IMR-90 (cell line): ENCODE results near the gene CHRNB1. TPM values are rescaled to one million over a fixed set of nuclear protein-coding genes. Genes with fewer than 3 reads are reported as not detected.

Experiments
- ATAC-seq: fragments of 200-7000 bp; cut with Tn5 transposase; 2 replicates; pipeline ENCODE4 v1.9.1; 2020; ENCODE audit warnings: low read depth, mild to moderate bottlenecking, moderate library complexity
- BruUV-seq: library from RNA; stranded (reverse); fragments of 400-500 nt; replicated peaks from 2 replicates; lab custom pipeline; 2021; lab: Mats Ljungman, UMichigan
- CTCF ChIA-PET: fragments of 300-600 bp; formaldehyde crosslinking; extraction: SDS; loops from one replicate; lab custom pipeline; 2021; ENCODE audit warnings: antibody characterized with exemption; lab: Yijun Ruan, JAX
- POLR2A ChIA-PET: fragments of 300-600 bp; sonication (Branson Sonifier 250); formaldehyde crosslinking; loops from one replicate; lab custom pipeline; 2022; ENCODE audit warnings: antibody characterized with exemption; ENCODE audit not compliant: unreplicated experiment; lab: Charles Lee
- DNase-seq: peaks from one replicate; pipeline ENCODE4 v3.0.0; 2013
- H2AFZ ChIP-seq: replicated peaks from 2 replicates; pipeline ENCODE3; 2013; ENCODE audit warnings: low read length, mild to moderate bottlenecking; ENCODE audit not compliant: poor library complexity
- H2AK5ac ChIP-seq: 2 replicates; pipeline ENCODE4 v1.6.1; 2013; ENCODE audit warnings: low read depth, low read length, inconsistent platforms
- H2AK9ac ChIP-seq: replicated peaks from 2 replicates; pipeline ENCODE3; 2013; ENCODE audit warnings: mild to moderate bottlenecking, low read depth, low read length, moderate library complexity; ENCODE audit not compliant: poor library complexity
- H2BK120ac ChIP-seq: 2 replicates; pipeline ENCODE4 v1.6.1; 2013; ENCODE audit warnings: low read depth, low read length, inconsistent platforms
- H2BK15ac ChIP-seq: 3 replicates; pipeline ENCODE4 v1.6.1; 2013; ENCODE audit warnings: low read depth, low read length, inconsistent platforms
- H2BK20ac ChIP-seq: 2 replicates; pipeline ENCODE4 v1.6.1; 2013; ENCODE audit warnings: low read depth, mild to moderate bottlenecking, inconsistent platforms, low read length, moderate library complexity
- H2BK5ac ChIP-seq: 2 replicates; pipeline ENCODE4 v1.6.1; 2013; ENCODE audit warnings: mild to moderate bottlenecking, low read depth, low read length, inconsistent platforms; ENCODE audit not compliant: poor library complexity, severe bottlenecking
- H3K14ac ChIP-seq: replicated peaks from 2 replicates; pipeline ENCODE4 v1.6.1; 2013; ENCODE audit warnings: low read depth, low read length, inconsistent platforms
- H3K18ac ChIP-seq: 2 replicates; pipeline ENCODE4 v1.6.1; 2013; ENCODE audit warnings: low read depth, low read length, control low read depth
- H3K23ac ChIP-seq: 2 replicates; pipeline ENCODE4 v1.6.1; 2013; ENCODE audit warnings: low read depth, low read length, inconsistent platforms
- H3K27ac ChIP-seq: 2 replicates; pipeline ENCODE4 v1.5.1; 2013; ENCODE audit warnings: mild to moderate bottlenecking, control low read depth, low read length; ENCODE audit not compliant: insufficient read depth
- H3K27me3 ChIP-seq: 2 replicates; pipeline ENCODE4 v1.6.1; 2013; ENCODE audit warnings: low read length; ENCODE audit not compliant: control insufficient read depth, insufficient read depth
- H3K36me3 ChIP-seq: 2 replicates; pipeline ENCODE4 v1.6.1; 2013; ENCODE audit warnings: low read length, mixed read lengths; ENCODE audit not compliant: control insufficient read depth, insufficient read depth
- H3K4ac ChIP-seq: 2 replicates; pipeline ENCODE4 v1.6.1; 2013; ENCODE audit warnings: low read depth, low read length, inconsistent platforms
- H3K4me1 ChIP-seq: 2 replicates; pipeline ENCODE4 v1.6.1; 2013; ENCODE audit warnings: low read length, mixed read lengths; ENCODE audit not compliant: control insufficient read depth, insufficient read depth
- H3K4me2 ChIP-seq: 2 replicates; pipeline ENCODE4 v1.6.1; 2013; ENCODE audit warnings: low read depth, mild to moderate bottlenecking, control low read depth, low read length, moderate library complexity
- H3K4me3 ChIP-seq: 2 replicates; pipeline ENCODE4 v1.5.1; 2013; ENCODE audit warnings: low read depth, mild to moderate bottlenecking, control low read depth, low read length, moderate library complexity; ENCODE audit not compliant: insufficient read depth
- H3K56ac ChIP-seq: 2 replicates; pipeline ENCODE4 v1.6.1; 2013; ENCODE audit warnings: low read length, inconsistent platforms; ENCODE audit not compliant: insufficient read depth; ENCODE audit errors: extremely low read depth
- H3K79me1 ChIP-seq, 2 experiments: 2 replicates each; pipeline ENCODE4 v1.6.1; 2013; ENCODE audit warnings: low read length in 2 of 2, inconsistent platforms in 1 of 2, low read depth in 1 of 2
- H3K9ac ChIP-seq: 2 replicates; pipeline ENCODE4 v1.6.1; 2013; ENCODE audit warnings: low read depth, low read length, control low read depth
- H3K9me1 ChIP-seq: 2 replicates; pipeline ENCODE4 v1.6.1; 2013; ENCODE audit warnings: low read length, inconsistent platforms; ENCODE audit not compliant: insufficient read depth
- H3K9me3 ChIP-seq: 2 replicates; pipeline ENCODE4 v1.6.1; 2013; ENCODE audit warnings: low read length; ENCODE audit not compliant: control insufficient read depth, insufficient read depth
- H4K20me1 ChIP-seq: 2 replicates; pipeline ENCODE4 v1.6.1; 2013; ENCODE audit warnings: low read length, inconsistent platforms; ENCODE audit not compliant: insufficient read depth
- H4K5ac ChIP-seq: 2 replicates; pipeline ENCODE4 v1.6.1; 2013; ENCODE audit warnings: mild to moderate bottlenecking, low read depth, low read length, control low read depth
- H4K8ac ChIP-seq, 2 experiments: 2 replicates each; pipeline ENCODE4 v1.6.1; 2013; ENCODE audit warnings: low read depth in 2 of 2, low read length in 2 of 2, control low read depth in 1 of 2, inconsistent platforms in 1 of 2
- H4K91ac ChIP-seq: 2 replicates; pipeline ENCODE4 v1.6.1; 2013; ENCODE audit warnings: low read depth, low read length, inconsistent platforms; ENCODE audit not compliant: insufficient read depth
- BHLHE40 ChIP-seq: fragments of 150-350 bp; IDR thresholded peaks from 2 replicates; pipeline ENCODE4 v1.6.1; 2016; ENCODE audit warnings: mild to moderate bottlenecking, low read depth, low read length
- CEBPB ChIP-seq: IDR thresholded peaks from 2 replicates; pipeline ENCODE4 v1.6.1; 2012; ENCODE audit warnings: low read depth, low read length, improper control_type of control experiment
- CHD1 ChIP-seq: IDR thresholded peaks from 2 replicates; pipeline ENCODE4 v1.6.1; 2012; ENCODE audit warnings: low read depth, low read length, improper control_type of control experiment
- CTCF ChIP-seq: conservative IDR thresholded peaks from 2 replicates; pipeline ENCODE4 v1.5.1; 2012; ENCODE audit warnings: mild to moderate bottlenecking, low read depth, low read length, improper control_type of control experiment
- FOS ChIP-seq: fragments of 150-350 bp; IDR thresholded peaks from 2 replicates; pipeline ENCODE4 v1.6.1; 2016; ENCODE audit warnings: low read depth, low read length
- MAFK ChIP-seq: IDR thresholded peaks from 2 replicates; pipeline ENCODE4 v1.6.1; 2012; ENCODE audit warnings: low read depth, low read length, improper control_type of control experiment
- MAZ ChIP-seq: IDR thresholded peaks from 2 replicates; pipeline ENCODE4 v1.6.1; 2012; ENCODE audit warnings: low read depth, mild to moderate bottlenecking, low read length, improper control_type of control experiment, moderate library complexity, borderline replicate concordance
- MXI1 ChIP-seq: IDR thresholded peaks from 2 replicates; pipeline ENCODE4 v1.6.1; 2012; ENCODE audit warnings: low read depth, mild to moderate bottlenecking, low read length, moderate library complexity, borderline replicate concordance
- NFE2L2 ChIP-seq: fragments of 150-350 bp; IDR thresholded peaks from 2 replicates; pipeline ENCODE4 v1.6.1; 2016; ENCODE audit warnings: low read depth, mild to moderate bottlenecking, low read length
- POLR2A ChIP-seq: IDR thresholded peaks from 2 replicates; pipeline ENCODE4 v1.6.1; 2012; ENCODE audit warnings: mild to moderate bottlenecking, low read depth, low read length
- RAD21 ChIP-seq: IDR thresholded peaks from 2 replicates; pipeline ENCODE4 v1.6.1; 2012; ENCODE audit warnings: low read length, improper control_type of control experiment
- RCOR1 ChIP-seq: IDR thresholded peaks from 2 replicates; pipeline ENCODE4 v1.6.1; 2012; ENCODE audit warnings: mild to moderate bottlenecking, low read length, improper control_type of control experiment; ENCODE audit not compliant: insufficient replicate concordance
- RFX5 ChIP-seq: IDR thresholded peaks from 2 replicates; pipeline ENCODE4 v1.8.0; 2012; ENCODE audit warnings: low read depth, mild to moderate bottlenecking, low read length, moderate library complexity
- SMC3 ChIP-seq: fragments of 150-350 bp; IDR thresholded peaks from 2 replicates; pipeline ENCODE4 v1.6.1; 2016; ENCODE audit warnings: low read depth, mild to moderate bottlenecking, antibody characterized with exemption, low read length, moderate library complexity
- WGBS, 2 experiments: methylation state at CpG; one replicate each; pipeline versions ENCODE4 v1.1.5 to v1.1.7; 2013; ENCODE audit warnings: missing lambda C conversion rate in 2 of 2; ENCODE audit not compliant: insufficient read length in 1 of 2; ENCODE audit errors: extremely low coverage in 2 of 2; 5-methylcytosine and 5-hydroxymethylcytosine counted together
- dilution Hi-C: fragments of 300-500 bp; cut with HindIII; formaldehyde crosslinking; loops from one replicate; pipeline ENCODE4 v1.14.3; 2018; ENCODE audit warnings: low sequenced_read_pairs; ENCODE audit not compliant: unreplicated experiment
- in situ Hi-C: fragments of 300-500 bp; cut with MboI; formaldehyde crosslinking; loops from 3 replicates; pipeline ENCODE4 v1.14.3; 2019; ENCODE audit warnings: low sequenced_read_pairs, inconsistent platforms, mixed read lengths
- intact Hi-C: fragments of 100-400 bp; cut with micrococcal nuclease; formaldehyde crosslinking; loops from 2 replicates; pipeline ENCODE4 v1.10.0; 2022
- polyA plus RNA-seq, 3 experiments: library from polyadenylated mRNA; depleted of rRNA; stranded (reverse); fragments of >200 nt; gene quantifications; 2 replicates each; pipeline ENCODE4 v1.2.3, GENCODE V29; 2012; ENCODE audit warnings: low replicate concordance in 1 of 3
- total RNA-seq: library from RNA; depleted of rRNA; stranded (reverse); fragments of >200 nt; gene quantifications from 2 replicates; pipeline ENCODE4 v1.2.3, GENCODE V29; 2012
- TF ChIP-seq, protein P1 (sequence below): fragments of 150-350 bp; IDR thresholded peaks from 2 replicates; pipeline ENCODE4 v1.6.1; 2016; ENCODE audit warnings: low read depth, mild to moderate bottlenecking, low read length, moderate library complexity, borderline replicate concordance

Gene CHRNB1
- total and polyA plus RNA-seq, 2 of the 4 experiments (the other 2 are of a cell fraction) = 4.3 to 6.0 TPM

DNA sequence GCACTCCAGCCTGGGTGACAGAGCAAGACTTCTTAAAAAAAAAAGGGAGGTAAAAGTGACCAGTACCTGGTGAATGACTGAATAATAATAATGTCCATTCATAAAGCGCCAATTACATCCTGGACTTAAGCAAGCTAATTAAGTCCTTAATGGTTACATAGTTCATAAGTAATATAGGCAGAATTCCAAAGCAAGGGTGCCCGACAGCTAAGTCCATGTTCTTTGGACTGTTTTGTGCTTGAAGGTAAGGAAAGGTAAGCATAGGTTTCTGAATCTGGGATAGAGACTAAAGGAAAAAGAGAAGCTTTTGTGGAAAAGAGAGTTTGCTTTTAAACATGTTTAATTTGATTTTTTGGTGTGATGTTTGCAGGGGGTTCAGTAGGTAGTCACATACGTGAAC, 49.1 kb downstream of the CHRNB1 start:
- Histone ChIP-seq H3K4me3 (no peak overlapping the region), H2BK15ac (no peak overlapping the region), H2BK120ac (no peak overlapping the region), H3K9me3 (no peaks in the 10 kb centered on the region), H3K27me3 (no peaks in the 10 kb centered on the region), H3K56ac (no peak overlapping the region), H3K14ac (no peak overlapping the region), H2BK5ac (no peak overlapping the region), H3K23ac (no peak overlapping the region), H2BK20ac (no peak overlapping the region), H2AK5ac (no peak overlapping the region), H3K9ac (no peak overlapping the region), H4K91ac (no peak overlapping the region), H3K36me3 (peaks cover 41% of the 10 kb centered on the region), H3K4me1 (0 out of 2 replicates have a peak, but pooled peaks cover 2% of the 10 kb centered on the region), H3K4ac (no peak overlapping the region), H4K8ac (no peak overlapping the region), H2AK9ac (no peak overlapping the region), H3K9me1 (peaks cover 15% of the 10 kb centered on the region; the same call in 1 of the 2 replicates), H3K4me2 (no peak overlapping the region), H3K18ac (no peak overlapping the region), H2AFZ (no peak overlapping the region), H3K79me1 (peaks cover 35 to 82% of the 10 kb centered on the region in 2 experiments), H4K20me1 (peaks cover 82% of the 10 kb centered on the region), H3K27ac (no peak overlapping the region), H4K5ac (no peak overlapping the region)
- TF ChIP-seq, protein P1, sequence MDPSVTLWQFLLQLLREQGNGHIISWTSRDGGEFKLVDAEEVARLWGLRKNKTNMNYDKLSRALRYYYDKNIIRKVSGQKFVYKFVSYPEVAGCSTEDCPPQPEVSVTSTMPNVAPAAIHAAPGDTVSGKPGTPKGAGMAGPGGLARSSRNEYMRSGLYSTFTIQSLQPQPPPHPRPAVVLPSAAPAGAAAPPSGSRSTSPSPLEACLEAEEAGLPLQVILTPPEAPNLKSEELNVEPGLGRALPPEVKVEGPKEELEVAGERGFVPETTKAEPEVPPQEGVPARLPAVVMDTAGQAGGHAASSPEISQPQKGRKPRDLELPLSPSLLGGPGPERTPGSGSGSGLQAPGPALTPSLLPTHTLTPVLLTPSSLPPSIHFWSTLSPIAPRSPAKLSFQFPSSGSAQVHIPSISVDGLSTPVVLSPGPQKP = no peak
- TF ChIP-seq POLR2A (no peak), BHLHE40 (no peak), MXI1 (no peak), RAD21 (no peak), MAZ (no peak), SMC3 (no peak), NFE2L2 (no peak), RCOR1 (no peak), CTCF (no peak), FOS (no peak), CHD1 (no peak), RFX5 (no peak), CEBPB (no peak), MAFK (no peak)
- ChIA-PET POLR2A (no interaction called here), CTCF (no interaction called here)
- in situ Hi-C loops (no loop called here), intact Hi-C loops (no loop called here), dilution Hi-C loops (no loop called here)
- WGBS, 2 experiments = 95% methylated on average over 2 of the region's 3 CpGs; no CpG with 5 or more reads in 1 of the 2 experiments
- no TSS peak for BruUV-seq
- ATAC-seq (no peak), DNase-seq (no peak)
